GM21515 (cell line): ENCODE results near the gene GFOD1.
"Not testable (repeated sequence)": the region's sequence is repeated elsewhere in the genome, so short reads cannot be mapped to it uniquely, and the experiment has no call there.

ENCODE experiments used
- ATAC-seq: cut with Tn5 transposase; IDR thresholded peaks from one replicate; pipeline ENCODE4 v1.9.1; 2021; ENCODE audit not compliant: unreplicated experiment

The GFOD1 gene

GRCh38 chr6:13466304-13467215, 20.8 kb downstream of the GFOD1 start:
- no peak for ATAC-seq

- ATAC-seq = no peak
Observed at GRCh38 chr6:13465734-13466133, 21.7 kb downstream of the GFOD1 start.

- no peak for ATAC-seq
Observed at GRCh38 chr6:13463941-13464340, 23.5 kb downstream of the GFOD1 start.

GRCh38 chr6:13463328-13463717, 24.1 kb downstream of the GFOD1 start:
- ATAC-seq = no peak

GRCh38 chr6:13462458-13463327, 24.7 kb downstream of the GFOD1 start:
- no peak for ATAC-seq

GRCh38 chr6:13461805-13462204, 25.6 kb downstream of the GFOD1 start:
- no peak for ATAC-seq

GRCh38 chr6:13461307-13461706, 26.1 kb downstream of the GFOD1 start:
- ATAC-seq = no peak

GRCh38 chr6:13460289-13460688, 27.1 kb downstream of the GFOD1 start:
- not testable (repeated sequence) for ATAC-seq

- no peak for ATAC-seq
Observed at GRCh38 chr6:13457577-13457976, 29.8 kb downstream of the GFOD1 start.

GRCh38 chr6:13455552-13455966, 31.8 kb downstream of the GFOD1 start:
- ATAC-seq = no peak

GRCh38 chr6:13454286-13455221, 32.8 kb downstream of the GFOD1 start:
- ATAC-seq = no peak

- no peak for ATAC-seq
Observed at GRCh38 chr6:13453771-13454251, 33.6 kb downstream of the GFOD1 start.

- ATAC-seq = no peak
Observed at GRCh38 chr6:13453153-13453552, 34.2 kb downstream of the GFOD1 start.

- no peak for ATAC-seq
Observed at GRCh38 chr6:13452346-13453117, 34.9 kb downstream of the GFOD1 start.

- no peak for ATAC-seq
Observed at GRCh38 chr6:13451181-13451895, 36.1 kb downstream of the GFOD1 start.

GRCh38 chr6:13450628-13451027, 36.8 kb downstream of the GFOD1 start:
- ATAC-seq = no peak

GRCh38 chr6:13447949-13448724, 39.3 kb downstream of the GFOD1 start:
- no peak for ATAC-seq

- ATAC-seq = no peak
Observed at GRCh38 chr6:13446381-13446780, 41.0 kb downstream of the GFOD1 start.
